NCI-H2227 (cell line): ENCODE data around the gene PRR11.
"Not testable (repeated sequence)": the region's sequence is repeated elsewhere in the genome, so short reads cannot be mapped to it uniquely, and the experiment has no call there.

ENCODE experiments used
- DNase-seq: peaks from one replicate; lab custom pipeline; 2025; ENCODE audit not compliant: unreplicated experiment; lab: John Stamatoyannopoulos, UW

PRR11 gene

DNA sequence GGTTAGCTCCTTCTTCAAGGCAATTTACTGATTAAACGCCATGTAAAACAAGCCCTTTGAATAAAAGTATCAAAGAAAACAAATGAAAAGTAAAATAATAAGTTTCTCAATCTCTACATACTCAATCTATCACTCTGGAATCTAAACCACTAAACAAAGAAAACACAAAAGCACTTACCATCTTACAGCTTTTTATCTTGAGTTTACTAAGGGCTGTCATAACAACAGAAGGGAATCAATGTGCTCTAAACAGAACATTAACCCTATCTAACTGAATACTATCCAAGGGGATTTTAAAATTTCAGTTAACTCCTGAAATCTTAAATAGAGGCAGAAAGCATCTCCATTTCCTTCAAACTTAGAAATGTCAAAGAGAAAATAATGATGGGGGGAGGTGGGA, 4.0 kb upstream of the PRR11 start:
- DNase-seq, result no peak

- DNase-seq, result no peak
These were observed 2.6 kb upstream of the PRR11 start for GRCh38 chr17:59152925-59153324.

DNA sequence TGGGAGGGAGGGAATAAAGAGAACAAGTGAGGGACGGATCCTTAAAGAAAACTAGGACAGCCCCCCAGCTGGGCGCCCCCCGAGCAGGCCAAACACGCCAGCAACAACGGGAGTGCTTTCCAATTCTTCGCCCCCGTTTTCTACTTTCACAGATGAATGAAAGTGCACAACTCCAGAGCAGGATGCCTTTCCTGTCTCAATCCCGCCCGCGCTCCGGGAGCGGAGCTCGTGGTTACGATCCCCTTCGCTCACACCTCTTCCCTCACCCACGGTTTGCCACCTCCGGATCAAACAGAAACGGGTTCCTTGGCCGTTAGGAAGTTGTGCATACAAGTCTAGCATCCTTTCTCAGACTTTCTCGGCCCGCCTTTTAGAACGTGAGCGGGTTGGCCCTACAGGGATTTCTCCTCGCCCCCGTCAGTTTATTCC, 1.2 kb upstream of the PRR11 start:
- peak; percentile 77 for DNase-seq

DNA sequence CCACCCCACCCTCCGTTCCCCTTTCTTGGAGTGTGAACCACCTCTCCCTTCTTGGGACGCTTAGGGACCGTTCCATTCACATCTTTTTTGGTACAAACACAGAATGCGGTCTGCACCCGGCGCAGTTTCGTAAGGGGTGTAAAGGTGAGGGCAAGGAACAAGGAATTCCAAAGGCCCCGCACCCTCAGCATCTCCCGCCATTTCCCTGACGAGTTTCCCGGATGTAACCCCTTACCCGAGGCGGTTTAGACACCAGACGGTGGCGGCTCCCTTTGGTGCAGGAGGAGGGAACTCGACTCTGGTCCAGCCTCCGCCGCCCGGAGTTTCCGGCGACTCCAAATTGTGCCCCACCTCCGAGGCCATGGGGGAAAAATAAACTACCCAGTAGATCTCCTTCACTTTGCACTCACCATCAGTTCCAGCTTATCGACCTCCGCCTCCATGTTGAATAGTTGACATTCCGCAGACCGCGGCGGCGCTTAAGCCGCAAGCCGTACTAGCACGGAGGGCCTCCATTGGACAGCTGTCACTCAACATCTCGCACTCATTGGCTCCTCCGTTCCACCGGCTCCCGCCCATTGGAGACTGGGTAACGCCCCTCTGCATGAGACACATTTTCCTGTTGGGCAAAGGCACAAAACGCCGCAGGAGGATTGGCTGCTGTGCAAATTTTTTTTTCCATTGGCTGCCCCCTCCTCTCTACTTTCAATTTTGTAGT, 666 bp upstream of the PRR11 start, which contains the start of gene SKA2:
Gene SKA2, minus strand, starts transcription at position 466 of the 718 bp plus-strand sequence. Its CDS starts 23 bp downstream, at position 443.
- peak; percentile 100 for DNase-seq

GRCh38 chr17:59160157-59161025, 4.8 kb downstream of the PRR11 start:
- DNase-seq, result no peak

DNA sequence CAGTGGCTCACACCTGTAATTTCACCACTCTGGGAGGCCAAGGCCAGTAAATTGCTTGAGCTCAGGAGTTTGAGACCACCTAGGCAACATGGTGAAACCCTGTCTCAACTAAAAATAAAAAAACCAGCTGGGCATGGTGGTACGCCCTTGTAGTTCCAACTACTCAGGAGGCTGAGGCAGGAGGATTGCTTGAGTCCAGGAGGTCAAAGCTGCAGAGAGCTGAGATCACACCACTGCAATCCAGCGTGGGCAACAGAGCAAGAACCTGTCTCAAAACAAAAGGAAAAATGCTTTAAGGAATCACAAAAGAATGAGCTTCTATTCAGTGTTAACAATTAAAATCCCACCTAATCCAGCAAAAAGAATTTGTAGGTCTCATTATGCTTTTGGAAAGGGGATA, 5.9 kb downstream of the PRR11 start:
- no peak for DNase-seq

DNA sequence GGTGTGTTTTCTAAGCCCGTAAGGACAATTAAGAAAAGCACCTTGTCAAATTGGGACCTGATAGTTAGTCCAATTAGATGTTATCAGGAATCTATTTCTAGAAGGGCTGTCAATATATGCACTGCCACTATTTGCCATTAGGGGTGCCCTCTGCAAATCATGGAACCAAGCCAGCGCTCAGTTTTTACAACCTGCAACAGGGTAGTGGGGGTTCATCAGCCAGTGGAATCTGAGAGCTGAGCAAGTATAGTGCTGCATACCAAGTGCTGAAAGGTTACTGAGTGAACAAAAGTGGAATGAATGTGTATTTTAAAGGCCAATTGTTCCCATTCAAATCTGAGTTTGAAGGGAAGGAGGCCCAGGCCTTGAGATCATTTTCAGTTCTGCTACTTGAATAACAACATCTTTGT, 10.4 kb downstream of the PRR11 start:
- peak; percentile 63 for DNase-seq

DNA sequence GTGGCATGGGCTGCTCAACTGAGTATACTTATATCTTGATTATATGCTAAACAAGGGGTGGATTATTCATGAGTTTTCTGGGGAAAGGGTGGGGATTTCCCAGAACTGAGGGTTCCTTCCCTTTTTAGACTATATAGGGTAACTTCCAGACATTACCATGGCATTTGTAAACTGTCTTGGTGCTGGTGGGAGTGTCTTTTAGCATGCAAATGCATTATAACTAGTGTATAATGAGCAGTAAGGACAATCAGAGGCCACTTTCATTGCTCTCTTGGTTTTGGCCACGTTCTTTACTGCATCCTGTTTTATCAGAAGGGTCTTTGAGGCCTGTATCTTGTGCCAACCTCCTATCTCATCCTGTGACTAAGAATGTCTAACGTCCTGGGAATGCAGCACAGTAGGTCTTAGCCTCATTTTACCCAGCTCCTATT, 12.0 kb downstream of the PRR11 start:
- no peak for DNase-seq

DNA sequence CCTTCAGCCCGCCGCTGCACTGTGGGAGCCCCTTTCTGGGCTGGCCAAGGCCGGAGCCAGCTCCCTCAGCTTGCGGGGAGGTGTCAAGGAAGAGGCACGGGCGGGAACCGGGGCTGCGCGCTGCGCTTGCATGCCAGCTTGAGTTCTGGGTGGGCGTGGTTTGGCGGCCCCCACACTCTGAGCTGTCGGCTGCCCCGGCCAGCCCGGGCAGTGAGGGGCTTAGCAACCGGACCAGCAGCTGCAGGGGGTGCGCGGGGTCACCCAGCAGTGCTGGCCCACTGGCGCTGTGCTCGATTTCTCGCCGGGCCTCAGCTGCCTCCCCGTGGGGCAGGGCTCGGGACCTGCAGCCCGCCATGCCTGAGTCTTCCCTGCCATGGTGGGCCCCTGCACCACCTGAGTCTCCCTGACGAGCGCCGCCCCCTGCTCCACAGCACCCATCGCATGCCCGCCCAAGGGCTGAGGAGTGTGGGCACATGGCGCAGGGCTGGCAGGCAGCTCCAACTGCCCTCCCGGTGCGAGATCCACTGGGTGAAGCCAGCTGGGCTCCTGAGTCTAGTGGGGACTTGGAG, 17.0 kb downstream of the PRR11 start:
- DNase-seq, result no peak

GRCh38 chr17:59174671-59175070, 19.1 kb downstream of the PRR11 start:
- DNase-seq, result no peak

- no peak for DNase-seq
These were observed 19.5 kb downstream of the PRR11 start for GRCh38 chr17:59175076-59175475.

- DNase-seq, result no peak
These were observed 22.9 kb downstream of the PRR11 start for GRCh38 chr17:59178266-59178985.

- DNase-seq, result not testable (repeated sequence)
These were observed 24.1 kb downstream of the PRR11 start for GRCh38 chr17:59179601-59180000.

GRCh38 chr17:59180626-59181025, 25.1 kb downstream of the PRR11 start:
- no peak for DNase-seq

DNA sequence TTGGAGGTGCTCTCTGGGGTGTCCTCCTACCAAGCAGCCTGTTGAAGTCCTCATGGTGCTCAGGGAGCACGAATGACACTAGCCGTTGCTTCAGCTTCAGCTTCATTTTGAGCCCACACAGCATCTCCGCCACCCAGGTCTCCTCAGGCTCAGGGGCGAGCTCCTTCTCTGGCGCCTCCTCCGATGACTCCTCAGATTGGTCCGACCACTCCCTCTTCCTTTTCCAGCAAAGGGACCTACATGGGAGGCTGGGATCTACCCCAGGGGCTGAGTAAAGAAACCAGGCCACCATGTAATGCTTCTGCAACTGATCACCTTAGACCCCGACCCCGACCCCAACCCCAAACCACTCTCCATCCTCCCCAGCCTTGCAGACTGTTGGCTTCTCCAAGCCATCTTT, 25.9 kb downstream of the PRR11 start:
- no peak for DNase-seq

- DNase-seq, result no peak
These were observed 30.5 kb downstream of the PRR11 start for GRCh38 chr17:59185997-59186396.

- no peak for DNase-seq
These were observed 31.3 kb downstream of the PRR11 start for GRCh38 chr17:59186850-59187249.

DNA sequence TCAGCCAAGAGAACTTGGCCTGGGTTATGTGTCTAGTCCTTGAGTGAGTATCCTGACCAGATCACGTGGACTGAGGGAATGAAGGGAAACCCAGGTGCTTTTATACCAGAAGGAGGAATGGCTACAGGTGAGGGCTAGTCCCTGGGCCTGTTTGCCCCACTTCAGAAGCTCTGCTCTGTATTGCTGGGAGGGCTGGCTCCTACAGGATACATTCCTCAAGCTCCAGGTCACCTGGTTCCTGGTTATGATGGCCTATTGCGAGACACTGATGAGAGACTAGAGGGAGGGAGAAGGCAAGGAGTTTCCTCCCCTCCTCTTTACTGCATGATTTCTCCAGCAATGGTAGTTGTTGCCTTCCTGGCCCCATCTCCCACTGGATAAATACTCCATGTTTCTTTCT, 35.3 kb downstream of the PRR11 start:
- no peak for DNase-seq

- DNase-seq, result no peak
These were observed 37.9 kb downstream of the PRR11 start for GRCh38 chr17:59193336-59193862.

DNA sequence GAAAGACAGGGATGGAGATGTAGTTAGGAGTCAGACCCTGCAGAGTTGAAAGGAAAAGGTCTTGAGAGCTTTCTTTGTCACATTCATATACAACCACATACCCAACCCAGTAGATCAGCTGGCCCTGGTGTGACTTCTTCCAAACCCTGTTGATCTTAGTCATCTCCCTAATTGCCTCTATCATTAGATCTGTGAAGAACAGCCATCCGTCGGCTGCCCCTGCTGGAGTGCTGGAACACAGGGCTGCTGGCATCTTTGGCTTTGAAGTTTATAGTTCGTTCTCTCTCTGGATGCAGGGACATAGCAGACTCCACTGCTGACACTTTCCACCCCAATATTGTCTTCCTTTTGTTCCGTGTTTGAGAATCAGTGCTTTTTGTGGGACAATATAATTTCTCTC, 43.9 kb downstream of the PRR11 start:
- DNase-seq, result no peak

DNA sequence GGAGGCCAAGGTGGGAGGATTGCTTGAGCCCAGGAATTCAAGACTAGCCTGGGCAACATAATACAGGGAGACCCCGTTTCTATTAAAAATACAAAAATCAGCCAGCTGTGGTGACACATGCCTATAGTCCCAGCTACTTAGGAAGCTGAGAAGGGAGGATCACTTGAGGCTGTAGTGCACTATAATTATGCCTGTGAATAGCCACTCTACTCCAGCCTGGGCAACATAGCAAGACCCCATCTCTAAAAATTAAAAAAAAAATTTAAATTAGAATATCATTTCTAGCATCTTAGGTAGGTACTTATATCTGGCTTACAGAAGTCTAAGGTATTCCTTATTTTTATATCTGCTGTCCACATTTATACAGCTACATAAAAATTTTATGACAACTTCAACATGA, 46.8 kb downstream of the PRR11 start:
- no peak for DNase-seq
